ENCODE results near the gene SIM2.

The SIM2 gene

GRCh38 chr21:36759348-36760083 is 60.6 kb downstream of the SIM2 start:
- no peak for TF ChIP-seq CTCF (IDR thresholded peaks at IDR 0.05; ENCODE audit: low read depth, low read length, missing control alignments)
- H3K27me3 ChIP-seq (replicated peaks): no peaks in the 10 kb centered on the region
- in situ Hi-C loops (cut with HindIII; ENCODE audit: low pct_ligation_motif_present, low sequenced_read_pairs): no loop called here
- no peak overlapping the region for H3K4me3 ChIP-seq (ENCODE audit: low read depth, low read length)
- no peaks in the 10 kb centered on the region for H3K36me3 ChIP-seq (replicated peaks)
- no peak for DNase-seq
- H3K27ac ChIP-seq: no peak overlapping the region

GRCh38 chr21:36761685-36762084 is 62.8 kb downstream of the SIM2 start:
- no peak for DNase-seq
- in situ Hi-C loops (cut with HindIII; ENCODE audit: low pct_ligation_motif_present, low sequenced_read_pairs): no loop called here
- no peak for TF ChIP-seq CTCF (IDR thresholded peaks at IDR 0.05; ENCODE audit: low read depth, low read length, missing control alignments)
- Histone ChIP-seq H3K27me3 (replicated peaks) (no peaks in the 10 kb centered on the region), H3K4me3 (ENCODE audit: low read depth, low read length) (no peak overlapping the region), H3K36me3 (replicated peaks) (no peaks in the 10 kb centered on the region), H3K27ac (no peak overlapping the region)

- H3K36me3 ChIP-seq (replicated peaks): no peaks in the 10 kb centered on the region
- H3K4me3 ChIP-seq (ENCODE audit: low read depth, low read length): no peak overlapping the region
- no peak for TF ChIP-seq CTCF (IDR thresholded peaks at IDR 0.05; ENCODE audit: low read depth, low read length, missing control alignments)
- no peak for DNase-seq
- H3K27ac ChIP-seq: no peak overlapping the region
- no peaks in the 10 kb centered on the region for H3K27me3 ChIP-seq (replicated peaks)
- in situ Hi-C loops (cut with HindIII; ENCODE audit: low pct_ligation_motif_present, low sequenced_read_pairs): no loop called here
These were observed 63.7 kb downstream of the SIM2 start for GRCh38 chr21:36762642-36763041.

- DNase-seq: no peak
- no peak overlapping the region for H3K4me3 ChIP-seq (ENCODE audit: low read depth, low read length)
- no peaks in the 10 kb centered on the region for H3K27me3 ChIP-seq (replicated peaks)
- H3K36me3 ChIP-seq (replicated peaks): no peaks in the 10 kb centered on the region
- in situ Hi-C loops (cut with HindIII; ENCODE audit: low pct_ligation_motif_present, low sequenced_read_pairs): no loop called here
- H3K27ac ChIP-seq: no peak overlapping the region
- no peak for TF ChIP-seq CTCF (IDR thresholded peaks at IDR 0.05; ENCODE audit: low read depth, low read length, missing control alignments)
These were observed 64.4 kb downstream of the SIM2 start for GRCh38 chr21:36763305-36763704.

GRCh38 chr21:36765229-36765628 is 66.3 kb downstream of the SIM2 start:
- Histone ChIP-seq H3K36me3 (replicated peaks) (no peaks in the 10 kb centered on the region), H3K27me3 (replicated peaks) (no peaks in the 10 kb centered on the region), H3K27ac (no peak overlapping the region), H3K4me3 (ENCODE audit: low read depth, low read length) (no peak overlapping the region)
- TF ChIP-seq CTCF (IDR thresholded peaks at IDR 0.05; ENCODE audit: low read depth, low read length, missing control alignments): no peak
- in situ Hi-C loops (cut with HindIII; ENCODE audit: low pct_ligation_motif_present, low sequenced_read_pairs): no loop called here
- DNase-seq: no peak

GRCh38 chr21:36766511-36766910 is 67.6 kb downstream of the SIM2 start:
- no peak for TF ChIP-seq CTCF (IDR thresholded peaks at IDR 0.05; ENCODE audit: low read depth, low read length, missing control alignments)
- Histone ChIP-seq H3K27ac (no peak overlapping the region), H3K36me3 (replicated peaks) (no peaks in the 10 kb centered on the region), H3K4me3 (ENCODE audit: low read depth, low read length) (no peak overlapping the region), H3K27me3 (replicated peaks) (no peaks in the 10 kb centered on the region)
- in situ Hi-C loops (cut with HindIII; ENCODE audit: low pct_ligation_motif_present, low sequenced_read_pairs): no loop called here
- DNase-seq: no peak

All from brain microvascular endothelial cell (primary cell).